GM10266 (cell line): ENCODE data around the gene TSC2.

Experiments
- DNase-seq: peaks from one replicate; pipeline ENCODE4 v3.0.0; 2012; ENCODE audit errors: extremely low spot score
- TF ChIP-seq, protein P1 (sequence below): IDR thresholded peaks from 2 replicates; pipeline ENCODE4 v1.5.1; 2012; ENCODE audit warnings: mild to moderate bottlenecking, low read depth; ENCODE audit not compliant: control insufficient read depth, insufficient read depth; ENCODE audit errors: missing control alignments

TSC2 gene

DNA sequence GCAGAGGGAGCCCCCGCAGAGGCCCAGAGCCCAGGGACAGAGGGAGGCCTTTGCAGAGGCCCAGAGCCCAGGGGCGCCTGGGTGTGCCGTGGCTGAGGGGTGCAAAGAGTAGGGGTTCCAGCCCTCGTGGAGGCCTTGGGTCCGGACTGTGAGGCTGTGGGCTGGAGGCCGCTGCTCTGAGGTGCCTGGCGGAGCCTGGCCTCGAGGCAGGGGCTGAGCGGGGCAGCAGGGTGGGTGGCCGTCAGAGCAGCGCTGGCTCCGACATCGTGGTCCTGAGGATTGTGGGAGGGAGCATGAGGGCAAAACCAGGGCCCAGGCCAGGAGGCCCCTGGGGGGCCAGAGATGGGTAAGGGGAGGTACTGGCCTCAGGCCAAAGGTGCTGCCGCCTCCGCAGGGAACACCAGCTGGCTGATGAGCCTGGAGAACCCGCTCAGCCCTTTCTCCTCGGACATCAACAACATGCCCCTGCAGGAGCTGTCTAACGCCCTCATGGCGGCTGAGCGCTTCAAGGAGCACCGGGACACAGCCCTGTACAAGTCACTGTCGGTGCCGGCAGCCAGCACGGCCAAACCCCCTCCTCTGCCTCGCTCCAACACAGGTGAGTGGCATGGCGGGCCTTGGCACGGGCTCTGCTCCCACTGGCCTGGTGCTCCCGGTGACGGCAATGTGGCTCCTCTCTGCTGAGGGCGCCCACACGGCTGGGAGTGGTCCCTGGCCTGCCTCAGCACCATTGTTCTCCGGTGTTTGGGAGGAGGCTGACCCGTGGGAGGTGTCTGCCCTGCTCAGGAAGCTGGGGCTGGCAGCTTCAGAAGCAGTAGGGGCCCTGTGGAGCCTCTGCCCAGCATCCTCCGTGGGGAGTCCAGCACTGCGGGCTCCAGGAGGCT is 33.7 kb downstream of the TSC2 start:
- DNase-seq: no peak
- TF ChIP-seq, protein P1, sequence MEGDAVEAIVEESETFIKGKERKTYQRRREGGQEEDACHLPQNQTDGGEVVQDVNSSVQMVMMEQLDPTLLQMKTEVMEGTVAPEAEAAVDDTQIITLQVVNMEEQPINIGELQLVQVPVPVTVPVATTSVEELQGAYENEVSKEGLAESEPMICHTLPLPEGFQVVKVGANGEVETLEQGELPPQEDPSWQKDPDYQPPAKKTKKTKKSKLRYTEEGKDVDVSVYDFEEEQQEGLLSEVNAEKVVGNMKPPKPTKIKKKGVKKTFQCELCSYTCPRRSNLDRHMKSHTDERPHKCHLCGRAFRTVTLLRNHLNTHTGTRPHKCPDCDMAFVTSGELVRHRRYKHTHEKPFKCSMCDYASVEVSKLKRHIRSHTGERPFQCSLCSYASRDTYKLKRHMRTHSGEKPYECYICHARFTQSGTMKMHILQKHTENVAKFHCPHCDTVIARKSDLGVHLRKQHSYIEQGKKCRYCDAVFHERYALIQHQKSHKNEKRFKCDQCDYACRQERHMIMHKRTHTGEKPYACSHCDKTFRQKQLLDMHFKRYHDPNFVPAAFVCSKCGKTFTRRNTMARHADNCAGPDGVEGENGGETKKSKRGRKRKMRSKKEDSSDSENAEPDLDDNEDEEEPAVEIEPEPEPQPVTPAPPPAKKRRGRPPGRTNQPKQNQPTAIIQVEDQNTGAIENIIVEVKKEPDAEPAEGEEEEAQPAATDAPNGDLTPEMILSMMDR: no peak

DNA sequence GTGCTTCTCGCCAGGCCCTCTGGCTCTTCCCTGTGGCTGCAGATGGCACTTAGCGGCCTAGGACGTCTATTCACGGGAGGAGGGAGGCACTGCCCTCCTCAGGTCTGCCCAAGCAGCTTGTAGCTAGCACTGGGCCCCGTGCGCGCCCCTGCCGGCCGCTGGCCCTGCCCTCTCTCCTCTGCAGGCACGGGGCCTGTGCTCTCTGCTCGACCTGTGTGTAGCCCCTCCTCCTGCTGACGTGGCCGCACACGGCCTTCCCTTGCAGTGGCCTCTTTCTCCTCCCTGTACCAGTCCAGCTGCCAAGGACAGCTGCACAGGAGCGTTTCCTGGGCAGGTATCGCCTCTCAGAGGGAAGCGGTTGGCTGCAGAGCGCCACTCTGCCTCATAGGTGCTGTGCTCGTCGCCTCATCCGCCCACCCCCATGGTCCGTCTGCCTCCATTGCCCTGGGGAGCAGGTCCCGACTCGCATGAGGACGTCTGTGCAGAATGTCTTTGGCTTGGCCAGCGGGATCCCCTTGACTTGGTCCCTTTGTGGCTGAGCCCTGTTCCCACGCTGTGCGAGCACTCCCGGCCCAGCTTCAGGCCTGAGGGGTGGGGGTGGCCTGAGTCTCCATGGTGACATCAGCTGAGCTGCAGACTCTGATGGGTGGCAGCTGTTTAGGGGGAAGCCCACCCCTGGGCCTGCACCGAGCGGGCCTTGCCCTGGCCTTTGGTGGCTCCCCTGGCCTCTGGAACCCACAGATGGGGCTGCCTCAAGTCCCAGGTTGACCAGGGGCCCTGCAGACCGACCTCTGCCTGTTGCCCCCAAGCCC is 34.6 kb downstream of the TSC2 start:
- DNase-seq: no peak
- TF ChIP-seq, protein P1: no peak

DNA sequence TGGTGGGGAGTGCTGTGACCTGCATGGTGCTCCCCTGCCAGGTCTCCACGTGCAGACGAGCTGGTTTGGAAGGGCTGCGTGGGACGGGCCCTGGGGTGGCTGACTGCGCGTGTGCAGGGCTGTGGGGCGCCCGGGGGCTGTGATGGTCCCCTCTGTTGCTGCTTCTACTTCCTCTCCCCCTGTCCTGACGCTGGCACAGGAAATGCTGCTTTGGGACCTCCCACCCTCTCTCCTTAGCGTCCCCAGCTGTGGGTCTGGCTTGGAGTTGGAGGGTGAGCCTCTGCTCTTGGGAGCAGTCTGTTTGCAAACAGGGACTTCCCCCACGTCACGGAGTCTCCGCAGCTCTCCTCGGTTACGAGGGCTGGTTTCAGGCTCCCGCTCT is 35.2 kb downstream of the TSC2 start:
- DNase-seq: no peak
- TF ChIP-seq, protein P1: no peak

DNA sequence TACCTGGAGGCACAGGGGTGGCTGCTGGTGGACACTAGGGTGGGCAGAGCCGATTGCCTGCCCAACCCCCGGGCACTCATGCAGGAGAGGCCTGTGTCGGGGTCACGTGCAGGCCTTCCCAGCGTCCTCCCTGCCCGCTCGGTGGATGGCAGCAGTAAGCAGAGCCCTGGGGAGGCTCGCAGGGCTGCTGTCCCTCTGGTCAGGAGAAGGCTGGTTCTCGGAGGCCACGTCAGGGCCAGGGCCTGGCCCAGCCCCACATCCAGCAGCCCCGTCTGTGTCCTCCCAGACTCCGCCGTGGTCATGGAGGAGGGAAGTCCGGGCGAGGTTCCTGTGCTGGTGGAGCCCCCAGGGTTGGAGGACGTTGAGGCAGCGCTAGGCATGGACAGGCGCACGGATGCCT is 35.6 kb downstream of the TSC2 start:
- TF ChIP-seq, protein P1: no peak
- DNase-seq: no peak

DNA sequence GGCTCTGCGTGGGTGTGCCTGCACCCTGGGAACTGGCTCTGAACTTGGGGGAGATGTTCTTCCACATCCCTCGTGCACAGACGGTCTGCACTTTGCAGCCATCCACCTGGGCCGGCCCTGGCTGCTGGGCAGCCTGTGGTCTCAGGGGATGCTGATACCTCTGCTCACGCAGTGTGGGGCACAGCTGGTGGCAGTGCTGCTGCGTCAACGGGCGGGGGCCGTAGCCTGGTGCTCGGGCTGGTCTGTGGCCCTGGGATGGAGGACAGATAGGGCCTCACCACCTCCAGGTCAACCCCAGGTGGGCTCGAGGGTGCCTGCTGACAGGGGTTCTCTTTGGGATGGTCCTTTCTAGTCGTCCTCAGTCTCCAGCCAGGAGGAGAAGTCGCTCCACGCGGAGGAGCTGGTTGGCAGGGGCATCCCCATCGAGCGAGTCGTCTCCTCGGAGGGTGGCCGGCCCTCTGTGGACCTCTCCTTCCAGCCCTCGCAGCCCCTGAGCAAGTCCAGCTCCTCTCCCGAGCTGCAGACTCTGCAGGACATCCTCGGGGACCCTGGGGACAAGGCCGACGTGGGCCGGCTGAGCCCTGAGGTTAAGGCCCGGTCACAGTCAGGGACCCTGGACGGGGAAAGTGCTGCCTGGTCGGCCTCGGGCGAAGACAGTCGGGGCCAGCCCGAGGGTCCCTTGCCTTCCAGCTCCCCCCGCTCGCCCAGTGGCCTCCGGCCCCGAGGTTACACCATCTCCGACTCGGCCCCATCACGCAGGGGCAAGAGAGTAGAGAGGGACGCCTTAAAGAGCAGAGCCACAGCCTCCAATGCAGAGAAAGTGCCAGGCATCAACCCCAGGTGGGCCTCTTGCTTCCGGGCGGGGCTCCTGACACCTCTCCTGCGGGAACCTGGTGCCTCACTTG is 36.3 kb downstream of the TSC2 start:
- TF ChIP-seq, protein P1: no peak
- peak; percentile 44 for DNase-seq

DNA sequence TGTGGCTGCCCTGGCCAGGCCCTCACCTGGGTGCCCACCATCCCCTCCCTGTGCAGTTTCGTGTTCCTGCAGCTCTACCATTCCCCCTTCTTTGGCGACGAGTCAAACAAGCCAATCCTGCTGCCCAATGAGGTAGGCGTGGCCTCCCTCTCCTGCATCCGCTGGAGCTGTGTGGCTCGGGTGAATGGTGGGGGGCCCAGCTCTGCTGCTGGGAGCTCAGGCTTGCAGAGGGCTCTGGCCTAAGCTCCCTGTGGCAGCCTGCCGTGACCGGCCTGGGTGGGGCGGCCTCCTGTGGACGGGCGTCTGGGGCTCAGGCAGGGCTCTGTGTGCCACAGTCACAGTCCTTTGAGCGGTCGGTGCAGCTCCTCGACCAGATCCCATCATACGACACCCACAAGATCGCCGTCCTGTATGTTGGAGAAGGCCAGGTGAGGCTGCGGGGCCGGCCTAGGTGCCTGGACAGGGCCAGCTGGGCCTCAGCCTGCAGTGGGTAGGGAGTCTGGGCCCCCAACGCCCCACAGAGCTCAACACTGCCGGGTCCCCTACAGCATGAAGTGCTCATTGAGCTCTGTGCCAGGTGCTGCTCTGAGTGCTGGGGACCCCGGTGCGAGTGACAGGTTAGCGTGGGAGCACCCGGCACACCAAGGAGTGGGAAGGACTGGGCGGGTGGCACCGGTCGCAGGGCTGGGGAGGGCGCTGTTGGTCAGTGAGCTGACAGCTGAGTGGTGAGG is 37.3 kb downstream of the TSC2 start:
- TF ChIP-seq, protein P1: no peak
- no peak for DNase-seq
